Prostate gland (tissue), 2 donors: ENCODE measurements around the gene VWF. TPM values are rescaled to one million over a fixed set of nuclear protein-coding genes. Genes with fewer than 3 reads are reported as not detected.

Source experiments
- DNase-seq: peaks from one replicate; pipeline ENCODE4 v3.0.0-alpha.2; 2019; ENCODE audit warnings: low spot score
- H3K27ac ChIP-seq, 2 donors: fragments of 200-600 bp; sonication (generic); 2 replicates each; pipeline ENCODE4 v1.5.1; 2017 to 2019
- H3K27me3 ChIP-seq: fragments of 200-600 bp; sonication (generic); replicated peaks from 2 replicates; pipeline ENCODE4 v1.5.1; 2019; ENCODE audit not compliant: insufficient read depth
- H3K36me3 ChIP-seq, 2 donors: fragments of 200-600 bp; sonication (generic); 1 replicate in 1 of 2; 2 replicates in 1 of 2; pipeline versions ENCODE4 v1.5.1 to v1.8.1; 2017 to 2019
- H3K4me1 ChIP-seq: fragments of 200-600 bp; sonication (generic); replicated peaks from 2 replicates; pipeline ENCODE4 v1.5.1; 2019
- H3K4me3 ChIP-seq, 2 donors: fragments of 200-600 bp; sonication (generic); 2 replicates each; pipeline ENCODE4 v1.5.1; 2017 to 2019
- H3K9me3 ChIP-seq: fragments of 200-600 bp; sonication (generic); 2 replicates; pipeline ENCODE4 v1.5.1; 2017
- POLR2A ChIP-seq: fragments of 450-650 bp; IDR thresholded peaks from one replicate; pipeline ENCODE4 v1.6.1; 2016; ENCODE audit warnings: antibody characterized with exemption, mild to moderate bottlenecking
- POLR2AphosphoS5 ChIP-seq: sonication (generic); formaldehyde crosslinking; IDR thresholded peaks from one replicate; pipeline ENCODE4 v1.6.1; 2017; ENCODE audit warnings: antibody characterized with exemption
- whole genome bisulfite sequencing: methylation state at CpG from one replicate; pipeline ENCODE4 v1.1.5; 2018; 5-methylcytosine and 5-hydroxymethylcytosine counted together
- intact Hi-C: fragments of 100-400 bp; cut with DNase I; formaldehyde crosslinking; loops from one replicate; pipeline ENCODE4 v1.14.2; 2022
- total RNA-seq, 2 donors: library from RNA; depleted of rRNA; stranded (reverse); fragments of >200 nt; gene quantifications; one replicate each; pipeline ENCODE4 v1.1.0, GENCODE V29; 2016
- TF ChIP-seq, protein P1 (sequence below), 4 experiments: fragments of 200-600 bp in 2 of 4; fragments of 450-650 bp in 2 of 4; sonication (generic) in 2 of 4; IDR thresholded peaks; 1 replicate in 3 of 4; 2 replicates in 1 of 4; pipeline ENCODE4 v1.5.1; 2016 to 2019; ENCODE audit warnings: antibody characterized with exemption in 4 of 4, mild to moderate bottlenecking in 2 of 4, moderate library complexity in 2 of 4

VWF gene
- total RNA-seq, 2 donors from 2014 or later: 55.0 to 193 TPM

DNA sequence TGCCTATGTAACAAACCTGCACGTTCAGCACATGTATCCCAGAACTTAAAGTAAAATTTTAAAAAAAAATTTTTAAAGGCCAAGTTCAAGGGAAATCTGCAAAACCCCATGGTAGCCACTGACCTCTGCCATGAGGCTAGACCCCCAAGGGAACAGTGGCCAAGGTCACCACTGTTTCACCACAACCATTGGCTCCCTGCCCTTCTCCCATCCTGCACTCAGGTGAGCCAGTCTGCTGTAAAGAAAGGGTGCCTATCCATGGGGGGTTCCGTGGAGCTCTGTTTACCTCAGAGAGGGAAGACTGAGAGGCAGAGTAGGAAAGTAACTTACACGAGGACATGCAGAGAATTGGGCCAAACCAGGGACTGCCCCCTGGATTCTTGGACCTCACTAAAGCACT, 38.6 kb downstream of the VWF start:
- intact Hi-C loops: no loop called here
- 87% methylated on average over 3 of the region's 3 CpGs for WGBS
- no peaks in the 10 kb centered on the region for H3K9me3 ChIP-seq
- TF ChIP-seq, protein P1, sequence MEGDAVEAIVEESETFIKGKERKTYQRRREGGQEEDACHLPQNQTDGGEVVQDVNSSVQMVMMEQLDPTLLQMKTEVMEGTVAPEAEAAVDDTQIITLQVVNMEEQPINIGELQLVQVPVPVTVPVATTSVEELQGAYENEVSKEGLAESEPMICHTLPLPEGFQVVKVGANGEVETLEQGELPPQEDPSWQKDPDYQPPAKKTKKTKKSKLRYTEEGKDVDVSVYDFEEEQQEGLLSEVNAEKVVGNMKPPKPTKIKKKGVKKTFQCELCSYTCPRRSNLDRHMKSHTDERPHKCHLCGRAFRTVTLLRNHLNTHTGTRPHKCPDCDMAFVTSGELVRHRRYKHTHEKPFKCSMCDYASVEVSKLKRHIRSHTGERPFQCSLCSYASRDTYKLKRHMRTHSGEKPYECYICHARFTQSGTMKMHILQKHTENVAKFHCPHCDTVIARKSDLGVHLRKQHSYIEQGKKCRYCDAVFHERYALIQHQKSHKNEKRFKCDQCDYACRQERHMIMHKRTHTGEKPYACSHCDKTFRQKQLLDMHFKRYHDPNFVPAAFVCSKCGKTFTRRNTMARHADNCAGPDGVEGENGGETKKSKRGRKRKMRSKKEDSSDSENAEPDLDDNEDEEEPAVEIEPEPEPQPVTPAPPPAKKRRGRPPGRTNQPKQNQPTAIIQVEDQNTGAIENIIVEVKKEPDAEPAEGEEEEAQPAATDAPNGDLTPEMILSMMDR (IDR thresholded peaks at IDR 0.05): no peak
- TF ChIP-seq POLR2AphosphoS5 (no peak), POLR2A (no peak)
- no peaks in the 10 kb centered on the region for H3K4me1 ChIP-seq
- H3K4me3 ChIP-seq: no peak overlapping the region
- no peaks in the 10 kb centered on the region for H3K36me3 ChIP-seq
- no peak overlapping the region for H3K27ac ChIP-seq
- H3K27me3 ChIP-seq: no peaks in the 10 kb centered on the region
- no peak for DNase-seq

DNA sequence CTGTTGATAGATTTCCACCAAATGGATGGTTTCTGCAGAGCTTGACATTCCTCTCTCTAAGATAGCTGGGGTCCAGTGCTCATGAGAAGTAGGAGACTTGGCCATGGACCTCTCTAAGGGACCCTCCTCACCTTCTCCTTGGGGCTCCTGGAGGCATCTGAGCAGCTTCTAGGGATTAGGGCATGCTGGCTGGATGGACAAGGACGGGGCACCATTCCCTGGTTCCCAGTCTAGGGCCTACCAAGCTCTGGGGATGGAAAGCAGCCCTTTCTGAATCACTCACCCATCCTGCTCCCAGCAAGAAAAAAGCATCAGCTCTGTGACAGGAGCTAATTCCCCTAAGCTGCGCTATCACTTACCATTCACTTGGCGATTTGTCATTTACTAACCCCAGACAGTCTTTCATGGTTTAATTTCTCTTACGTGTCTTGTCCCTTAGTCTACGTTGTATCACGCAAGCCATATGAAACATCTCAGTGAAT, 39.5 kb downstream of the VWF start:
- intact Hi-C loops: no loop called here
- H3K9me3 ChIP-seq: no peaks in the 10 kb centered on the region
- 92% methylated on average over 6 of the region's 6 CpGs for WGBS
- H3K27me3 ChIP-seq: no peaks in the 10 kb centered on the region
- no peak overlapping the region for H3K4me3 ChIP-seq
- H3K36me3 ChIP-seq: no peaks in the 10 kb centered on the region
- DNase-seq: no peak
- H3K27ac ChIP-seq: no peak overlapping the region
- no peaks in the 10 kb centered on the region for H3K4me1 ChIP-seq
- TF ChIP-seq, protein P1 (IDR thresholded peaks at IDR 0.05): no peak

- WGBS: 37% methylated on average over 7 of the region's 7 CpGs
- Histone ChIP-seq H3K27ac (no peak overlapping the region), H3K27me3 (no peaks in the 10 kb centered on the region)
Measured at GRCh38 chr12:6084261-6084968, 40.1 kb downstream of the VWF start.

GRCh38 chr12:6083601-6084000, 40.9 kb downstream of the VWF start:
- DNase-seq: no peak
- H3K36me3 ChIP-seq: no peaks in the 10 kb centered on the region
- H3K9me3 ChIP-seq: no peaks in the 10 kb centered on the region
- H3K27me3 ChIP-seq: no peaks in the 10 kb centered on the region
- TF ChIP-seq POLR2AphosphoS5 (no peak), POLR2A (no peak)
- TF ChIP-seq, protein P1 (IDR thresholded peaks at IDR 0.05): no peak
- intact Hi-C loops: no loop called here
- WGBS: 56% methylated on average over 4 of the region's 4 CpGs
- H3K27ac ChIP-seq: no peak overlapping the region
- H3K4me3 ChIP-seq: no peak overlapping the region
- H3K4me1 ChIP-seq: no peaks in the 10 kb centered on the region

More at GRCh38 chr12:6084261-6084968, 40.1 kb downstream of the VWF start:
- no peak for TF ChIP-seq POLR2AphosphoS5
- TF ChIP-seq, protein P1 (IDR thresholded peaks at IDR 0.05): no peak
- TF ChIP-seq POLR2A: no peak
- intact Hi-C loops: no loop called here
- H3K36me3 ChIP-seq: no peaks in the 10 kb centered on the region
- H3K4me3 ChIP-seq: no peak overlapping the region
- H3K4me1 ChIP-seq: no peaks in the 10 kb centered on the region
- DNase-seq: no peak
- H3K9me3 ChIP-seq: no peaks in the 10 kb centered on the region

DNA sequence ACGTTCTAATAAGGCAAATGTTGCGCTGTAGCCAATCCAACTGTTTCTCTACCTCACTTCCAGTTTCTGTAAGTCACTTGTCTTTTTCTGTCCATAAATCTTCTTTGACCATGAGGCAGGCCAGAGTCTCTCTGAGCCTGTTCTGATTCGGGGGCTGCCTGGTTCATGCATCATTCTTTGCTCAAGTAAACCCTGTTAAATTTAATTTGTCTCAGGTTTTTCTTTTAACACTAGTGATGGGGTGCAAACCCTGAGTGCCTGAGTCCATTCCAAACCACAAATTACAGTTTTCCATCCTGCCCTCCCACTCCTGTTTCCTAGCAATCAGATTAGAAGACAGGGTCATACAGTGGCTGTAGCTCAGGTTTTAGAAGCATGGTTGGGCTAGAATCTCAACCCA, 41.9 kb downstream of the VWF start:
- TF ChIP-seq POLR2A (no peak), POLR2AphosphoS5 (no peak)
- TF ChIP-seq, protein P1 (IDR thresholded peaks at IDR 0.05): no peak
- DNase-seq: no peak
- Histone ChIP-seq H3K4me3 (no peak overlapping the region), H3K27me3 (no peaks in the 10 kb centered on the region), H3K27ac (no peak overlapping the region), H3K36me3 (no peaks in the 10 kb centered on the region), H3K4me1 (no peaks in the 10 kb centered on the region), H3K9me3 (no peaks in the 10 kb centered on the region)
- WGBS: 74% methylated on average over 3 of the region's 3 CpGs
- intact Hi-C loops: no loop called here
